Stimulated activated CD4-positive, alpha-beta T cell treated with anti-CD3 and anti-CD28 coated beads, Interleukin-15, amount 100 ng/mL, for 24 hours (primary cell): ENCODE results near the gene VAC14.
A peak's percentile ranks its signal among the peaks of the same experiment; 100 is the strongest.

Source experiments
- DNase-seq: peaks from one replicate; pipeline ENCODE4 v3.0.0-alpha.2; 2020

The VAC14 gene

DNA sequence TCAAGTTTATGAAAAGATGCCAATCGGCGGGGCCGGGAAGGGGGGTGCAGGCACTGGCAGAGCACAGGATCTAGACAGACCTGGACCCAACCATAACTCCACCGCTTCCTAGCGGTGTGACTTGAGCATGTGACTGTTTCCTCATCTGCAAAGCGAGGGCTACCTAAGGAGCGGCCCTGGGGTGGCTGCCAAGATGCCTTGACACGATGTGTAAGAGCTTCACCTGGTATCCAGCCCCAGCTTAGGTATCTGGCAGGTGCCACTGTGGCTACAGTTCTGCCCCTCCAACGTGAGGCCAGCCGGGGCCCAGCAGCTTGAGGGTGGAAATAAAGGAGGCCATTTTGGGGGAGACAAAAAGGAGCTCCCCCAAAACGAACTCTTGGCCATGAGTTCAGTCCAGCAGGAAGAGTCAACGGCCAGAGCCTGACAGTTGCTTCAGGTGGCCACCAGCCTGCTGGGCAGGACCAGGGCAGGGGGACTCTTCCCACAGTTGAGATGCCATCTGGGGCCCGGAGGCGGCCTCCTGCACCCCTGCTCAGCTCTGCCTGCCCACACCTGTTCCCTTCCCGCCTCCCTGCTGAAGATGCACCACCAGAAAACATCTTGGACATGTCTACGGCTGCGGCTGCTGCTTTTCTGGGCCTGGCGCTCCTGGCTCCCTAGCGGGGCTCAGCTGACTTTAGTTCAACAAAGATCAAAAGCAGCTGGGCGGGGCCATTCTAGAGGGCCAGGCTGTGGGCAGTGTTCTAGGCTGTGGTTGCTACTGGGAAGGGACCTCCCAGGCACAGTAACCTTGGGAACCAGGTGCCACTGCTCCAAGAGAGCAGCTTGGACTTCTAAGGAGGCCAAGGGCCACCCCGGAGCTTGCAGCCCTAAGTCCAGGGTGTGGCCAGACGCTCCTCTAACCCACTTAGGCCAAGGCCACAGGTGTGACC lies 111.7 kb downstream of the VAC14 start:
- DNase-seq: no peak

DNA sequence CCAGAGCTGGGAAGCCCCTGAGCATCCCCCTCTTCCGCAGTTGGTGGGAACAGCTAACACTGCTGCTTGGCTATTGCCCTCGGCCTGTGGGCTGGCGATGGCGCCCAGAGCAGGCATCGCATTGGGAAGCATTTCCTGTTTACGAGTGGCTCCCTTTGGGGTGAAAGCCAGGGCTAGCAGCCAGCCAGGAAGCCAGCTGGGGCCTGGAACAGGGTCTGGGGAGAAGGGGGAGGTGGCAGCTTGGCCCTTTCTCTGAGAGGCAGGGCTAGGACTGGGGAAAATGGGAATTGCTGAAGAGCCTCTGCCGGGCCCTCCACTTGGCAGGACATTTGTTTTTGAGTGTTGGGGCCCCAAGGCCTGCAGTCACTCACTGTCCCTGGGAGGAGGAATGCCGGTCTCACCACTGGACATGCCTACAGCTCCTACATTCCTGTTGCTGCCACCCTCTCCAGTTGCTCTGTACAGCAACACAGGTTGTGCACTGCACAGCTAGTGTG lies 112.7 kb downstream of the VAC14 start:
- DNase-seq: no peak

DNA sequence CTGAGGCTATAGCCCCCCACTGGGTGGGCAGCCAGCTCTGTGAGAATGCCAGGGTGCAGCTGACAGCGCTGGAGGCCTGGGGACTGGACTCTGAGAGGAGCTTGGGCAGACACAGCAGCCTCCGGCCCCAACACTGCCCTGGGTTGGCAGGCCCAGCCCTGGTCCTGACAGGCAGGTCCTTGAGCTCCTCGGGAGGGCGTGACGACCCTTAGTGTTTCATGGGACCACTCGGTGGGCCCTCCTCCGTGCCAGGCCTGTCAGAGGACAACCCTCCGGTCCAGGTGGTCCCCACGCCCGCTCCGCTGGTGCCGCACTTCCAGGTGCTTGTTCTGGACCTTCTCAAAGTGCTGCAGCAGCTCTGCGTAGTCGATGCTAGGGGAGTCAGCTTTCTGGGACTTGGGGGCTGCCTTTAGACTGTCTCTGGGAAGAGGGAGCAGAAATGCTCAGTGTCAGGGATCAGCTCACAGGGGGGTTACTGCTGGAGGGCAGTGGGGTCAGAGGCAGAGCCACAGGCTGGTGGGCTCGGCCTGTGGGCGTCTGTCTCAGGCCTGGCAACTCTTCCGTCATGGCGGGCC lies 113.2 kb downstream of the VAC14 start:
- no peak for DNase-seq

DNA sequence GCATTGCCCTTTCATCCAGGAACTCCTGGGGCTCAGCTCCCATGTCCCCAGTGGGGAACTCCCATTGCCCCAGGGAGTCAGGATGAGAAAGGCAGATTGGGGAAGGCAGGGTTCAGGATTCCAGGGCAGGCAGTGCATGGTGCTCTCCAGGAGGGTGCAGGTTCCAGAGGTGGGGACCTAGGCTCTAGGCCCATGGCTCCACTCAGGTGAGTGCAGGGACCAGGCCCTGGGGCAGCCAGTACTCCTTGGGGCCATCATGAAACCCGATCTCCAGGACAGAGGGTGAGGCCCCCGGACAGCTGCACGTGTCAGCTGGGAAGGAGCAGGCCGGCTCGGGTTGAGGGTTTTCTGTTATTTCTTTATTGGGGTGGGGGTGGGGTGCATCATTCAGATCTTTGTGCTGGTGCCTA lies 113.9 kb downstream of the VAC14 start:
- no peak for DNase-seq

DNA sequence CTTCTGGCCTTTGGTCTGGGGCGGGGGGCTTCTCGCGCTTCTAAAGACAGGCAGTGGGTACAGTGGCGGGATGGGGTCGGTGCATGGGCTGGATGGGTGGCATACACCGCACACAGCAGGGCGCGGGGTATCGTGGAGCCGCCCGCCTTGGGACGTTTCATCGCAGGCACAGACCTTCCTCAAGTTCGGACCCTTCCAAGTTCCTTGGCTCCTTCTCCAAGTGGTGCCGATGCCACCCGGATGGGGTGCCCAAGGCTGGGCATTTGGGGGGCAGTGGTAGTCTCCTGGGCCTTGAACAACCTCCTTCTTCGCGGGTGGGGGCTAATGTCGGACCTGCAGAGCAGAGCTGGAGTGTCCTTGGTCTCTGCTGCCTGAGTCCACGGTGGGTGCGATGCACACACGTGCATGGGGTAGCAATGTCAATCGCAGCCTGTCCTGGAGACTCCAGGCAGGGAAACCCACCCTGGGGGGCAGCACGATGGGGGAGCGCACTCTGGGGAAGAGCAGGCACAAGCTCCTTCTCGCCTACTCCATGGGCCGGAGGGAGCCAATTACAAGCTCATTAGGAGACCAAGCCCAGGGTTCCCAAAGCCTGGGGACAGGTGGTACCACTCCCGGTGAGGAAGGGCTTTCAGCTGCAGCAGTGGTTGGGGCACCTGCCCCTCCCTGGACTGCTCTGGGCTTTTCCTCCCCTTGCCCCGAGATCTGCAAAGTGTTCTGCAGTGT lies 114.4 kb downstream of the VAC14 start:
- DNase-seq: no peak

DNA sequence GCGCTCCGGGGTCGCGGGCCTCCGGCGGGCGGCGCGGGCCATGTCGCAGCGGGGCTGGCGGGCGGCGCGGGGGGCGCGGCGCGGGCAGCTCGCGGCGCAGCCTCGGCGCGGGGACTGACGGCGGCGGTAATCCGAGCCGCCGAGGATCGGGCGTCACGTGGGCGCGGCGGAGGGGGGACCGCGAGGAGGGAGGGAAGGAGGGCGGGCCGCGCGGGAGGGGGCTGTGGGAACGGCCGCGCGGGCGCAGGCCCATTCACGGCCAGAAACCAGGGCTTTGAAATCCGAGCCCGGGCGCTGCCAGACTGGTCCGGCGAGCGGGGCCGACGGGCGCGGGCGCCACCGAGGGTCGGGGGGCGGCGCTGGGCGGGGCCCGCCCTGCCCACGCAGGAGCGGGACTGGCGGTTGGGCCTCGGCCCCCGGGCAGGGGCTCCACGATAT lies 115.0 kb downstream of the VAC14 start, which contains the start of gene MTSS2:
Gene MTSS2 (minus strand): TSS at position 116 of the 438 bp plus-strand sequence. CDS start 262 bp downstream, outside the sequence.
- DNase-seq: peak; percentile 41

DNA sequence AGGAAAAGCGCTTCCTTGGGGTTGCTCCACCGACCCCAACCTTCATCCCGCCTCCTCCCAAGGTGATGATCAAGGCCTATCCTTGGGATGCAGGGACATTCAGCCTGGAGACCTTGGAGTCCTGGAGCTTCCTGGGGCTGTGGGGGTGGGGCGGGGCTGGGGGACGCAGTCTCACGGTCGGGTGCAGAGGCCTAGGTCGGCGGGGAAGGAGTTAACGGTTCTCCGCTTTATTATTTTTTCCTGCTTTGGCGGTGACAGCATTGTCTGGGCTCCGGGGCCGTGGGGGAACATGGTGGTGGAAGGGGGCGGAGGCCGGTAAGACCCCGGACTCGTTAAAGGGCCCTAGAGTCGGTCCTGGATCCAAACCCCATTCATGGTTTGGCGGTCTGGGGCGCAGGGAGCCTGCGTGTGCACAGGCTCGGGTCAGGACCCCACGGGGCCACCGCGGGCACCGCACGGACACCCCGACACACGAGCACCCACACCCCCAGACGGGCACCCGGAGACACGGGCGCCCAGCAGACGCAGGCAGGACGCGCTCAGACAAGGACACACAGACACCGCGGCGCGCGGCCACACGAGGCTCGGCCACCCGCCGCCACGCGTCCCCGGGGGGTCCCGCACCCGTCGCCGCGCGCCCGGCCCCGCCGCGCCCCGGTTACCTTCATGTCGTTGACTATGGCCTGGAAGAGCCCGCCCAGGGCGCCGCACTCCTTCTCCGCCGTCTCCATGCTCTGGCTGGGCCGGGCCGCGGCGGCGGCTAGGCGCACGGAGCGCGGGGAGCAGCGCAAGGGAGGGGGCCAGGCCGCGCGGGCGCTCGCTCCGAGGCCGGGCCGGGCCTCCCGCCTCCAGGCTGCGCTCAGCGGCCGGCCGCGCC lies 115.7 kb downstream of the VAC14 start:
- no peak for DNase-seq

DNA sequence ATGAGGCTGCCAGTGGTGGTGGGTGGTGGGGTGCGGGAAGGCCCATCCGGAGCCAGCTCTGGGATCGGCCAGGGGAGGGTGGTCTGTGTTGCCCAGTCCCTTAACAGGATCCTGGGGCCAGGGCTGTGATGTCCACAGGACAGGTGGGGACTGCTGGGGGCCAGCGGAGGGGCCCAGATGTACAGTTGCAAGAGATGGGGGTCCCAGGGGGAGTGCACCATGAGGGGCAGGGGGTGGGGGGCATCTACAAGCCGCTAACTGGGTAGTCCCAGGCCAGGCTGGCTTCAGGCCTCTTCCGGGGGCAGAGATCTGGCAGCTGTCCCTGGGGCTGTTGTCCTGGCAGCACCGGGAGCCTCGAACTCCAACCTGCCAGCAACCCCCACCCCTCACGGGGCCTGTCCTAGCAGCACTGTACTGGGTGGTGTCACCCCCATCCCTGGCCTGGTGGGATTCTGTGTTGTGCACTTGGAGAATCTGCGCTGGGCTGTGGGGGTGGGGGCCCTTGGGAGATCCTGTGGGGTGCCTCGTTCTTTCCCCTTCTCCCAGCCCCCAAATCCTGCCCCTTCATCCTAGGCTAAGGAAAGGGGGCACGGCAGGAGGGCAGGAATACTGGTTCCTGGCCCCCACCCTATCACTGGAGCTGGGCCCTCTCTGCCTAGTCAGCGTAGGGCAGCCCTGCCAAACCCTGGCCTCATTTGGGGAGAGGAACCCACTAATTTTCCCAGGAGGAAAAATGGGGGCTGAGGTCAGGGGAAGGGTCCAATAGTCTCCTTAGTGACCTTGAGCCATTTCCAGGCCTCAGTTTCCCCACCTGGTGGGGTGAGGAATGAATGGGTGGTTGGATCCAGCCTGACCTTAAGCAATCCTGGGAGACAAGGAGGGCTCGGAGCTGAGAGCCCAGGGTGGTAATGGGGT lies 116.6 kb downstream of the VAC14 start:
- DNase-seq: no peak

DNA sequence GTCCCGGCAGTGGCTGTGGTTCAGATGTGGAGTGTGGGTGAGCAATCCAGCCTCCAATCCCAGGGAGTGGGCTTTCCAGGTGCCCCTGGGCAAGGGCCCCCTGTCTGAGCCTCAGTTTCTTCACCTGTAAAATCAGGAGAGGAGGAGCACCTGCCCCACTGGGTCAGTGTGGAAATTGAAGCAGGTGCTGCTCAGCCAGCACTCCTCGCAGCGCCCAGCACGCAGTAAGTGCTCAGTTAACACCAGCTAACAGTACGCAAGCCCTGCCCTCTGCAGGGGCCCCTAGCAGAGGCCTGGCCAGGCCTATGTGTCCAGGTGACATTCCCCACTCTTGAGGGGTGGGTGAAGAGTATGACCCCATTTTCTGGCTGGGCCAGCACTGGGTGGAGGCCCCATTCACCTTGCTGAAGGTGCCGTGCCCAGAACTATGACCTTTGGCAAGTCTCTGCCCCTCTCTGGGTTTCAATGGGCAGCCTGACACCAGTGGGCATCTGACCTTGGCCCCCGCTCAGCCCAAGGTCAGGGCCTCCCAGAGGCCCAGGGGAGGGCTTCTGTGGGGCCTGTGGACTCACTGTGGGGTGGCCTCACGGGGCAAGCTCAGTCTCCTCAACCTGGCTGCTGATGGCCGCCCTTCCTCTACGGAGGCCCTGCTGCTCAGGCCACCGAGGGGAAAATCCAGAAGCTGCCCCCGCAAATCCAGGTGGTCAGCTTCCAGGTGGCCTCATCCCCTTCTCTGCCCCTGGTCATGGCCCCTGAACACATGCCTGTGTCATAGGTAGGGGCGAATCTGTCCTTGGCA lies 117.6 kb downstream of the VAC14 start:
- DNase-seq: no peak

DNA sequence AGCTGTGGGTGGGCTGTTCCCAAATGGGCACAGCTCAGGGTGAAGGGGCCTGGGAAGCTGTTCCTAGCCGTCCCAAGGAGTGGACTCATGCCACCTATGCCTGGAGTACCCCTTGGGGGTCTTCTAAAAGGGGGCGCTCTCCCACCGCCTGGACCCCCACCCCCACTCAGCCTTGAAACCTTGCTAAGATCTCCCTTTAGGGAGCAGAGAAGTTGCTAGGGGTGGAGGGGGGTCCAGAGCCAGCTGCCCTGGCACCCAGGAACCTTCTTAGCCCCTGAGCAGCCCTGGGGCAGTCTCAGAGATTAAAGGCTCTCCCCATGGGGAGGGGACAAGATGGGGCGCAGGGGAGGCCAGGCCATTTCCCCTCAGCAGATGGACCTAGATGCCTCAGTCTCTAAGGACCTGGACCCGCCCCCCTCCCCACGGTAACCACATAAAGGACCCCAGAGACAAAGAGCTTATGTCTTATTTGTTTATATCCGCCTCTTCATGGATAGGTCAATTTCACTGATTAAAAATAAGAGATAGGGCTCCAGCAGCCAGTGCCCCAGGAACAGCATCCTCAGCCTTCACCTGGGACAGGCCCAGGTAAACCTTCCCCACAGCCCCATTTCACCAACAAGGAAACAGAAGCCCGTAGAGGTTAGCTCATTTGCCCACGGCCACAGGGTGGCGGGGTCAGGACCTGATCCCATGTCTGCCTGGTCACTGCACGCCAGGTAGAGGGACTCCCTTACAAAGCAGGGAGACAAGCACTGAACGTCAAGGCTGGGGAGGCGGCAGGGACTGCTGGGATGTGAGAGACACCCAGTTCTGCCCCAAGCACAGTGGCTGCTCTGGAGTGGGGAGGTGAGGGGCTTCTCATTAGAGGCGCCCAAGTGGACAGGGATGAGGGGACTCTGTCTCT lies 118.5 kb downstream of the VAC14 start:
- no peak for DNase-seq

DNA sequence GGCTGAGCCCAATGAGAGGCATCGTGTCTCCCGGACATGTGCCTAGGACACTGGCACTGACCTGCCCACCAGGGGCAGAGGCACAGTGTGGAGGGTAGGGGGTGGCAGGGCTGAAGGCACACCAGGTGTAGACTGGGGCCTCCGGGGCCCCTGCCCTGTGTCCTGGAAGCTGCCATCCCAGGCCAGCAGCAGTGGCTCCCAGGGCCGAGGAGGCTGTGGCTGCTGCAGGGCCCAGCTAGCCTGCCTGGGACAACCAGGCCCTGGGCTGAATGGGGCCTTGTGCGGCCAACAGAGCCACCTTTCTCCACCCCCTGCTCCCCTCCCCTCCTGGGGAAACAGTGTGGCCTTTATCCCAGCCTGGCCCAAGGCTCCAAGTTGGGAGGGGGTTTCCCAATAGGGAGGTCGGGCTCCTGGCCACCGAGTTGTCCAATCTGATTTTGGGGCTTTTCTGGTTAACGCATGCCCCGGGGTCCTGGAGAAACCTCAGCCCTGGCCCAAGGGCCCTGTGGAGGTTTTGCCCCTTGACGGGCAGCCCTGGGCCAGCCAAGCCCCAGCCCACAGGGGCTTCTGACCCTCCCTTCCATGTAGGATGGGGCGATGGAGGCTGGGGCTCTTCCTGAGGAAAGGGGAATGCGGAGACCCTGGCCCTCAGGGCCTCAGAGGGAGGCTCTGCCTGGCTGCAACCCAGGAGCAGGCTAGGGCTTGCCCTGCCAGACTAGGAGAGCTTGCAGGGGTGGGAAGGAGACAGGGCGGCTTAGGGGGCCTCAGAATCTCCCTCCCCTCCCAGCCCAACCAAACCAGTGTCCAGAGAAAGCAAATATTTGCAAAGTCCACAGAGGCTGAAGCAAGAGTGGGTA lies 119.3 kb downstream of the VAC14 start:
- no peak for DNase-seq

DNA sequence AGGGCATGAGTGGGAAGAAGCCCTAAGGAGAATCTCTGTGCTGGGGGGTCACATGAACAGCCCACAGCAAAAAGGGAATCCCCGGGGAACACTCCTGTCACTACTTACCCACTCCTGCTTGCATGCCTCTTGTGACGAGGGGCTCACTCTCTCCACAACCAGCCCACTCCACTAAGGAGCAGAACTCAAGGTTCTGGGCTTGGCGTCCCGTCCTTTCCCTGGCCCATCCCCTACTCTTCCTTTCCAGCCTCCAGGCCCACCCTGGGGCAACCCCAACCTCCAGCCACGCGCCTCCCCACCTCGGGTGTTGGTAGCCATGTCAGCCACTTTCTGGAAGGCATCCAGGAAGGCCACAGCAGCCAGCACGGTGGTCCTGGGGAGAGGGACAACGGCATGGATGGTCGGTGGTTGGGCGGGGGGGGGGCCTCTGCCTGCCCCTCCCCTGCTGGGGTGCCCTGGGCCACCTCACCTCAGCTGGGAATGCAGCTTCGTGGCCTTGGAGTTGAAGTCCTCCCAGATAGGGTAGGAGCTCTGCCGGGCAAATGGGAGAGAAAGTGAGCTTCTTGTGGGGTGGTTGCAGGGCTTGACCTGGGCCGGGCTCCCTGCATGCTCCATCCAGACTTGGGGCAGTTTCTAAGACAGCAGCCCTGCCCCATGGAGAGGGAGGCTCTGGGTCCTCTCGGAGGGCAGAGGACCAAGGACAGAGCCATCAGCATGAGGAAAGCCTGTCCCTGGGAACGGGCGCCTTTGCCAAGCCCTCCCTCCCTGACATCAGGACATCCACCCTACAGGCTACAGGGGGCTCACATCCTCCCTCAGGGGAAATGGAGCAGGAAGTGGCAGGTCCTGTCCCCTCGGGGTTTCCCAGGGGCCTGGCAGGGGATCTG lies 120.2 kb downstream of the VAC14 start:
- no peak for DNase-seq

DNA sequence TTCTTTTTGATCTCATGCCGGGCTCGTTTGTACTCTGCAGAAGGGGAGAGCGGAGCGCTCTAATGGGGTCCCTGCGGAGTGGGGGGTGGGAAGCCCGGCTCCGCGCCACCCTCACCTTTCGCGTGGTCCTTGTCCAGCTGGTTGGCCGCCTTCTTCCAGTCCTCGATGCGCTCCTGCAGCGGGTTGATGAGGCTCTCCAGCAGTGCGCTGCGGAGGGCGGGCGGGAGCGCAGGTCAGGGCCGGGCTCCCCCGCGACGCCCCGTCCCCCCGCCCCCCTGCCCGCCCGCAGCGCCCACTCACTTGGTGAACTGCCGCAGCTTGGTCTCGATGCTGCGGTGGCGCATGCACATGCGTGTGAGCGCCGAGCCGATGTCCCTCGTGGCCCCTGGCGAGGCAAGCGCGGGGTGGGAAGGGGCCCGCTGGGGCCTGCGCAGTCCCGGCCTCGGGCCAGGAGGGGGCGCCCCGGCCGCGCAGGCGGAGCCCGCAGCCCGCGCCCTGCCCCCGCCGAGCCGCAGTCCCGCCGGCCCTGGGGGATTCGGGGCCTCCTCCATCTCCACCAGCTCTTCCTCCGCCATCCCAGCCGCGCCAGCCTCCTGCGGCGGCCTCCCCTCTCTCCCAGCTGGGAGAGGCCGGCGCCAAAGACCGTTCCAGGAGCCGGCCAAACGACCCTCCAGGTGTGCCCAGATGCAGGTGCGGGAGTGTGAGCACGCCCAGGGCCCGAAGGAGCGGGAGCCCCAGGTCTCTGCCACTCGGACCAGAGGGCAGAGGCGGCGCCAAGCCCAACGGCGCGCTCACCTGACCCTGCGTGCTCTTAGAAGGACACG lies 121.1 kb downstream of the VAC14 start:
- DNase-seq: no peak

DNA sequence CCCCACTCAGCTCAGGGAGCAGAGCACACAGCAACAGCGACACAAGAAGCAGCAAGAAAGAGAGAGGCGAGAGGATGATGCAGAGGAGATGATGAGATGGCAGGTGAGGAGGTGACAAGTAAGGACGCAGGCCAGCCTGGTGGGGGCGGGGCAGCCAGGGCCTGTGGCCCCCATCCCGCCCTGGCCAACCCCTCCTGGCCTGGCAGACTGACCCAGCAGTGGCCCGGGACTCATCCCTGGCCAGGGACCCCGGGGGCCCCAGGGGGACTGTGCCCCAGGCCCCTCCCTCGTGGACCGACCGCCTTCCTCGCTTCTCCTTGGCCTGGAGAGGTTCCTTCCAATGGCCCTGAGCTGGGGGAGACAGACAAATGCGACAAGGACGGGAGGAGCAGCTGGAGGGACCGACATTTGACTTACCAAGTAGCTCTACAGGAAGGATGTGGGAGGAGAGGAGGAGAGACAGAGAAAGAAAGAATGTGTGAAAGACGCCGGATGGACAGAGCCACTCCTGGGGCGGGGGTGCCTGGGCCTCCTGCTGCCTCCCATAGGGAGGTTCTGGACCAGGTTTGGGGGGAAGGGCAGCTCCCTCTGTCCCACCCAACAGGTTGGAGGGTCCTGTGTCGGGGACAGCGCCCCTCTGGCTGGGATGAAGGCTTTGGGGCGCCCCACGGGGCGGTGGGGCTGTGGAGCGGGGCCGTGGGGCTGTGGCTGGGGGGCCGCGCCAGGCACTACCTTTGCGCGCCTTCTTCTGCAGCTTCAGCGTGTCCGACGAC lies 121.9 kb downstream of the VAC14 start:
- no peak for DNase-seq

DNA sequence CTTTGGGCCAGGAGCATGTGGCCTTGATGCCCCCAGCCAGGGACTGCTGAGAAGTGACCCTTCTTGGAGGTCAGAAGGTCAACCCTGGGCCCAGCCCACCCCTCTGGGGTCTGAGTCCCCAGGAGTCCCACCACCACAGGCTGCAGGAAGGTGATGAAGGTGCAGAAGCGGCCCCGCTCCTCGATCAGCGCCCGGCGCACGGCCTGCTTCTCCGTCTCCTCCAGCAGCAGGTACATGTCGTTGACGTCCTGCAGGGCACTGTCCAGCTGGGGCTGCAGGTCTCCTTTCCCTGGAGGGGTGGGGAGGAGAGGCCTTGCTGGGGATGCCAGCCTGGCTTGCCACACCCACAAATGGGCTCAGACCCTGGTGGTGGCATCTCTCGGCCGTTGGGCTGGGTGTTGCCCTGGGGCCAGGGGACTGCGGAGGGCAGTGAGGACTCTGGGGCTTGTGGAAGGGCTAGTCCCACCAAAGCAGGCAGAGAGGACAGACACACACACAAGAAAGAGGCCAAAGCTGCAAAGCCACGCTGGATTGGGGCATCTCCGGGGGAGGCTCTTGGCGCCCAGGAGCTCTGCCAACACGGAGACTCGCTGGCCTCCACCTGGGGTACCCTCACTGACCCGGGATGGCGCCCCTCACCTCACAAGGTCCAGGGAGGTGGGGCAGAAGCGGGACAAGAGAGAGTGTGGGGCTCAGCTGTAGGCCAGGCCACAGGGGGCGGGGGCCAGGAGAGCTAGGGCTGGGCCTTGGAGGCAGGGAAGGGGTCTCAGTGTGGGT lies 122.6 kb downstream of the VAC14 start:
- no peak for DNase-seq
